UCSD-AML1 (cell line): ENCODE results near the gene ANKRD2.

ENCODE experiments used
- DNase-seq: peaks from one replicate; lab custom pipeline; 2025; ENCODE audit not compliant: unreplicated experiment; lab: John Stamatoyannopoulos, UW

Gene ANKRD2

GRCh38 chr10:97632949-97633884 is 60.6 kb downstream of the ANKRD2 start, which contains the start of gene MORN4:
Gene MORN4 (minus strand): TSS chr10:97633500. CDS start chr10:97619653, 13,847 bp downstream.
- DNase-seq = no peak
